H1 (cell line): ENCODE measurements around the gene MAPRE3. TPM values are rescaled to one million over a fixed set of nuclear protein-coding genes. Genes with fewer than 3 reads are reported as not detected.

ENCODE experiments used
- CTBP2 ChIP-seq: IDR thresholded peaks from 2 replicates; pipeline ENCODE4 v1.7.0; 2011; ENCODE audit warnings: borderline replicate concordance, mild to moderate bottlenecking, moderate library complexity, mixed read lengths, low read length; ENCODE audit not compliant: insufficient read depth, insufficient read length
- GTF2F1 ChIP-seq: IDR thresholded peaks from 2 replicates; pipeline ENCODE4 v1.6.1; 2012; ENCODE audit warnings: low read depth, low read length, improper control_type of control experiment, borderline replicate concordance
- NANOG ChIP-seq: IDR thresholded peaks from 2 replicates; pipeline ENCODE4 v1.6.1; 2011; ENCODE audit warnings: low read length, low read depth, mild to moderate bottlenecking, inconsistent platforms; ENCODE audit not compliant: insufficient read depth, poor library complexity, severe bottlenecking
- SIRT6 ChIP-seq: IDR thresholded peaks from one replicate; pipeline ENCODE4 v1.7.1; 2012; ENCODE audit warnings: low read length, inconsistent platforms
- TAF7 ChIP-seq: optimal IDR thresholded peaks from 2 replicates; pipeline ENCODE3; 2011; ENCODE audit warnings: low read depth, mild to moderate bottlenecking, inconsistent platforms, low read length, moderate library complexity, borderline replicate concordance
- TCF12 ChIP-seq: IDR thresholded peaks from 2 replicates; pipeline ENCODE4 v1.6.1; 2011; ENCODE audit warnings: low read depth, mild to moderate bottlenecking, low read length
- polyA plus RNA-seq, 7 experiments: library from polyadenylated mRNA; depleted of rRNA in 3 of 7; stranded (reverse) in 5 of 7; unstranded in 2 of 7; fragments of >200 nt in 5 of 7; fragments of 200-250 nt in 2 of 7; gene quantifications; 1 replicate in 5 of 7; 2 replicates in 1 of 7; 4 replicates in 1 of 7; pipeline versions ENCODE4 v1.2.1 to v1.2.3, GENCODE V29; 2011 to 2013; ENCODE audit warnings: missing spikeins in 2 of 7, mixed read lengths in 2 of 7
- total RNA-seq: library from RNA; stranded (reverse); fragmentation: NEBNext Ultra II Directional; extraction: Animal tissue kit (Norgen Biotek cat#: 25700); gene quantifications from 2 replicates; pipeline ENCODE4 v1.2.1, GENCODE V29; 2021

MAPRE3 gene
- total and polyA plus RNA-seq, 2 of the 8 experiments (the other 6 are each of a cell fraction or from before 2014, with no cell fraction given) = 4.9 to 6.6 TPM

DNA sequence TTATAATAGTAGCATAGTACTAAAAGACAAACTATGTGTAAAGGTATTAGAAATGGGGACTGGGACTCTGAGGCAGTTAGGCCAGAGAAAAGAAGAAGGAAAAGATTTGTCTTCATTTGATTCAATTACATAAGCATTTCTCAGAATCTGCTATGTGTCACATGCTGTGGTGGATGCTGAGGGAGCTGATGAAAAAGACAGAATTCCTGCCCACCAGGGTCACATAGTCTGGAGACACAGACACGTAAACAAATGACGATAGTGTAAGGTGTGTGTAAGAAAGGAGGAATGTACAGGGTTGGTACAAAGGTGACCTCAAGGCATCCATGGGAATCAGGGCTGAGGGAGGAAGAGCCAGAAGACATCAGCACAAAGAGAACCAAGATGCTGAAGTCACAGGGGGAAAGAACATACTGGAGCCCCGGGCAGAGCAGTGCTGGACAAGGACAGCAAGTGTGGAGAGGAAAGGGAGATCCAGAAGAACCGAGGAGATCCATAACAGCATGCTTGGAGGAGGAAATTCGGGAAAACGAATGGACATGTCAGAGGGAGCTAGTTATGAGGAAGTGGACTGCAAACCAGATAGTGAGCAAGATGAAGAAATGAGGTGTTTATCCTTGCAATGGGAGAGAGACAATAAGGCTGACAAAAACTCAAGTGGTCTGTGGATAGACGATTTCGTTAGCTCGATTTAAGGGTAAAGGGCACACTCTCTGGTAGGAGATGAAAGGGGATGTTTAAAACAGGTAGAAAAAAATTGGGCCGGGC lies 1.2 kb upstream of the MAPRE3 start (continued):
- no peak for TF ChIP-seq TAF7
- no peak for TF ChIP-seq TCF12
- no peak for TF ChIP-seq NANOG
- TF ChIP-seq CTBP2 = no peak
- TF ChIP-seq SIRT6 = no peak
- TF ChIP-seq GTF2F1 = no peak
